Measurements from ENCODE around the gene FOXC2.

DNA sequence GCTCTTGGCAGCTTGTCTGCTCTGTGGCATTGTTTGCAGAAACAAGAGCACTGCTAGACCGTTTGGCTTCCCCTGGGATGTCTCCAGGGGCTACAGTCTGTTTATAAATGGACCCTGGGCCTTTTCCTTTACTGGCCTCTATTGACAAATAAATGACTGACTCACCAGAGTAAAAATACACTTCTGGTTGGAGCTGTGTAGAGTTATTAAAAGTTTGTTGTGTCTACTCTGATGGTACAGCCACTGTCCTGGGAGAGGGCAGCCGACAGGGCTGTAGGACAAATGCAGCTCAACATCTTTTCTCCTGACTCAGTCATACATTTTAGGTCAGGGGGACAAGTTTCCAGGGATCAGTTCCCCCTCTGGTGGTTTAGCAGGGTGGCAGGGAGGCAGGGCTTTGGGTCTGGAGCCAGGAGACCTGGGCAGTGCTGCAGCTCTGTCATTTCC lies 41.7 kb downstream of the FOXC2 start:
- TF ChIP-seq MEF2A (IDR thresholded peaks at IDR 0.05; ENCODE audit: borderline replicate concordance, low read depth), result no peak
- TF ChIP-seq NRF1 (IDR thresholded peaks at IDR 0.05; ENCODE audit: low read depth, low read length), result no peak
- TF ChIP-seq, protein P1, sequence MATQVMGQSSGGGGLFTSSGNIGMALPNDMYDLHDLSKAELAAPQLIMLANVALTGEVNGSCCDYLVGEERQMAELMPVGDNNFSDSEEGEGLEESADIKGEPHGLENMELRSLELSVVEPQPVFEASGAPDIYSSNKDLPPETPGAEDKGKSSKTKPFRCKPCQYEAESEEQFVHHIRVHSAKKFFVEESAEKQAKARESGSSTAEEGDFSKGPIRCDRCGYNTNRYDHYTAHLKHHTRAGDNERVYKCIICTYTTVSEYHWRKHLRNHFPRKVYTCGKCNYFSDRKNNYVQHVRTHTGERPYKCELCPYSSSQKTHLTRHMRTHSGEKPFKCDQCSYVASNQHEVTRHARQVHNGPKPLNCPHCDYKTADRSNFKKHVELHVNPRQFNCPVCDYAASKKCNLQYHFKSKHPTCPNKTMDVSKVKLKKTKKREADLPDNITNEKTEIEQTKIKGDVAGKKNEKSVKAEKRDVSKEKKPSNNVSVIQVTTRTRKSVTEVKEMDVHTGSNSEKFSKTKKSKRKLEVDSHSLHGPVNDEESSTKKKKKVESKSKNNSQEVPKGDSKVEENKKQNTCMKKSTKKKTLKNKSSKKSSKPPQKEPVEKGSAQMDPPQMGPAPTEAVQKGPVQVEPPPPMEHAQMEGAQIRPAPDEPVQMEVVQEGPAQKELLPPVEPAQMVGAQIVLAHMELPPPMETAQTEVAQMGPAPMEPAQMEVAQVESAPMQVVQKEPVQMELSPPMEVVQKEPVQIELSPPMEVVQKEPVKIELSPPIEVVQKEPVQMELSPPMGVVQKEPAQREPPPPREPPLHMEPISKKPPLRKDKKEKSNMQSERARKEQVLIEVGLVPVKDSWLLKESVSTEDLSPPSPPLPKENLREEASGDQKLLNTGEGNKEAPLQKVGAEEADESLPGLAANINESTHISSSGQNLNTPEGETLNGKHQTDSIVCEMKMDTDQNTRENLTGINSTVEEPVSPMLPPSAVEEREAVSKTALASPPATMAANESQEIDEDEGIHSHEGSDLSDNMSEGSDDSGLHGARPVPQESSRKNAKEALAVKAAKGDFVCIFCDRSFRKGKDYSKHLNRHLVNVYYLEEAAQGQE (IDR thresholded peaks at IDR 0.05; ENCODE audit: low read depth, low read length), result no peak
- TF ChIP-seq ZBTB33 (IDR thresholded peaks at IDR 0.05; ENCODE audit: borderline replicate concordance, low read depth), result no peak
- TF ChIP-seq JUND (IDR thresholded peaks at IDR 0.05), result no peak
- no peak for TF ChIP-seq EZH2phosphoT487 (IDR thresholded peaks at IDR 0.05; ENCODE audit: borderline replicate concordance, low read depth)
- no peak for TF ChIP-seq GABPA (IDR thresholded peaks at IDR 0.05; ENCODE audit: low read depth)
- TF ChIP-seq TAF1 (IDR thresholded peaks at IDR 0.05; ENCODE audit: borderline replicate concordance, low read depth, low read length), result no peak
- TF ChIP-seq CTCF (IDR thresholded peaks at IDR 0.05), result peak; percentile 36
- TF ChIP-seq TCF12 (IDR thresholded peaks at IDR 0.05), result no peak
- no peak for TF ChIP-seq CHD2 (IDR thresholded peaks at IDR 0.05; ENCODE audit: low read length, partially characterized antibody)
- TF ChIP-seq IRF3 (IDR thresholded peaks at IDR 0.05; ENCODE audit: low read depth, low read length), result no peak
- TF ChIP-seq RCOR1 (IDR thresholded peaks at IDR 0.05; ENCODE audit: low read length), result no peak

Measured in SK-N-SH (cell line).